Measurements from ENCODE around the gene LRCH2. TPM values are rescaled to one million over a fixed set of nuclear protein-coding genes. Genes with fewer than 3 reads are reported as not detected.

The LRCH2 gene
- total RNA-seq, 1 experiment from 2014 or later: 6.6 TPM

- H3K4me3 Mint-ChIP-seq: peak overlapping the region; percentile 90 to 97
- Histone ChIP-seq H3K27ac (ENCODE audit: insufficient read length, low read depth, low read length) (no peak overlapping the region), H3K9ac (ENCODE audit: extremely low read depth, insufficient read length, low read length) (no peak overlapping the region), H3K4ac (ENCODE audit: low read depth, low read length) (no peak overlapping the region), H3K56ac (ENCODE audit: insufficient read length, low read depth, low read length) (no peak overlapping the region), H2AK5ac (ENCODE audit: insufficient read length, low read length) (no peak overlapping the region), H2BK12ac (ENCODE audit: insufficient read length, low read depth, low read length) (no peak overlapping the region), H3K79me1 (ENCODE audit: insufficient read depth, low read depth, low read length, poor library complexity, severe bottlenecking) (no peaks in the 10 kb centered on the region), H3K23ac (ENCODE audit: insufficient read length, low read depth, low read length) (no peak overlapping the region), H4K8ac (replicated peaks; ENCODE audit: insufficient read length, low read depth, low read length) (no peak overlapping the region), H3T11ph (ENCODE audit: low read length) (no peak overlapping the region), H3K9me3 (ENCODE audit: control insufficient read depth, low read depth, low read length) (no peaks in the 10 kb centered on the region), H2BK15ac (ENCODE audit: low read depth, low read length) (no peak overlapping the region), H2AFZ (ENCODE audit: low read length) (no peak overlapping the region), H3K27me3 (ENCODE audit: insufficient read depth, low read length) (no peaks in the 10 kb centered on the region; the same call in 1 of the 2 replicates), H3K14ac (ENCODE audit: insufficient read depth, low read length) (no peak overlapping the region), H2BK20ac (ENCODE audit: low read depth, low read length, poor library complexity, severe bottlenecking) (no peak overlapping the region), H4K20me1 (ENCODE audit: control insufficient read depth, insufficient read depth, insufficient read length) (no peaks in the 10 kb centered on the region), H2BK120ac (ENCODE audit: low read depth, low read length, poor library complexity, severe bottlenecking) (no peak overlapping the region), H3K4me1 (ENCODE audit: insufficient read depth, low read length) (peaks cover 2% of the 10 kb centered on the region; the same call in 1 of the 2 replicates), H4K5ac (ENCODE audit: insufficient read length, low read depth, low read length) (no peak overlapping the region), H3K18ac (ENCODE audit: insufficient read length, low read depth, low read length) (no peak overlapping the region), H3K23me2 (ENCODE audit: insufficient read length, low read depth, low read length, poor library complexity, severe bottlenecking) (peaks cover 5% of the 10 kb centered on the region), H3K79me2 (ENCODE audit: insufficient read depth, low read length) (no peaks in the 10 kb centered on the region), H4K91ac (ENCODE audit: insufficient read length, low read depth, low read length) (no peak overlapping the region), H3K4me2 (ENCODE audit: insufficient read depth, insufficient read length, low read length) (peak overlapping the region; percentile 62), H2BK5ac (ENCODE audit: insufficient read length, low read length) (no peak overlapping the region)
- H3K36me3 Mint-ChIP-seq (ENCODE audit: insufficient read depth in 1 of 3, low read depth in 3 of 3): no peaks in the 10 kb centered on the region
- WGBS (ENCODE audit: extremely low coverage, insufficient read length, low lambda C conversion rate): no CpG with 5 or more reads among the region's 6 CpGs
- peaks cover 44 to 56% of the 10 kb centered on the region in 2 experiments for H3K4me1 Mint-ChIP-seq
- H3K9me3 Mint-ChIP-seq: no peaks in the 10 kb centered on the region
- peaks cover 34% of the 10 kb centered on the region for H3K27me3 Mint-ChIP-seq (ENCODE audit: low read depth)
- no peak overlapping the region for H3K27ac Mint-ChIP-seq
- no peak for DNase-seq
- TF ChIP-seq, protein P1, sequence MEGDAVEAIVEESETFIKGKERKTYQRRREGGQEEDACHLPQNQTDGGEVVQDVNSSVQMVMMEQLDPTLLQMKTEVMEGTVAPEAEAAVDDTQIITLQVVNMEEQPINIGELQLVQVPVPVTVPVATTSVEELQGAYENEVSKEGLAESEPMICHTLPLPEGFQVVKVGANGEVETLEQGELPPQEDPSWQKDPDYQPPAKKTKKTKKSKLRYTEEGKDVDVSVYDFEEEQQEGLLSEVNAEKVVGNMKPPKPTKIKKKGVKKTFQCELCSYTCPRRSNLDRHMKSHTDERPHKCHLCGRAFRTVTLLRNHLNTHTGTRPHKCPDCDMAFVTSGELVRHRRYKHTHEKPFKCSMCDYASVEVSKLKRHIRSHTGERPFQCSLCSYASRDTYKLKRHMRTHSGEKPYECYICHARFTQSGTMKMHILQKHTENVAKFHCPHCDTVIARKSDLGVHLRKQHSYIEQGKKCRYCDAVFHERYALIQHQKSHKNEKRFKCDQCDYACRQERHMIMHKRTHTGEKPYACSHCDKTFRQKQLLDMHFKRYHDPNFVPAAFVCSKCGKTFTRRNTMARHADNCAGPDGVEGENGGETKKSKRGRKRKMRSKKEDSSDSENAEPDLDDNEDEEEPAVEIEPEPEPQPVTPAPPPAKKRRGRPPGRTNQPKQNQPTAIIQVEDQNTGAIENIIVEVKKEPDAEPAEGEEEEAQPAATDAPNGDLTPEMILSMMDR (conservative IDR thresholded peaks at IDR 0.05): no peak
Measured at GRCh38 chrX:115232933-115233496, 881 bp downstream of the LRCH2 start.

Measured in H9 (cell line).